PC-9 (cell line): ENCODE results near the gene MAGI3. TPM values are rescaled to one million over a fixed set of nuclear protein-coding genes. Genes with fewer than 3 reads are reported as not detected.

Source experiments
- BruUV-seq: library from RNA; stranded (reverse); fragments of 400-500 nt; replicated peaks from 2 replicates; lab custom pipeline; 2021; lab: Mats Ljungman, UMichigan
- CTCF ChIA-PET: fragments of 300-600 bp; sonication (Branson Sonifier 250); formaldehyde crosslinking; loops from one replicate; lab custom pipeline; 2022; ENCODE audit warnings: antibody characterized with exemption; lab: Charles Lee
- POLR2A ChIA-PET: fragments of 300-600 bp; sonication (Branson Sonifier 250); formaldehyde crosslinking; loops from one replicate; lab custom pipeline; 2022; ENCODE audit warnings: antibody characterized with exemption; ENCODE audit not compliant: unreplicated experiment; lab: Charles Lee
- DNase-seq, 2 experiments: peaks; one replicate each; pipeline versions ENCODE4 v3.0.0 to v3.0.0-alpha.2; 2015 to 2022; ENCODE audit warnings: mixed read lengths in 1 of 2
- H2AFZ ChIP-seq: fragments of 200-600 bp; sonication (generic); 2 replicates; pipeline ENCODE4 v1.8.1; 2017; ENCODE audit warnings: antibody characterized with exemption
- H3F3A ChIP-seq: fragments of 200-600 bp; sonication (generic); 2 replicates; pipeline ENCODE4 v1.8.1; 2017; ENCODE audit warnings: antibody characterized with exemption, mild to moderate bottlenecking, low read depth; ENCODE audit not compliant: insufficient read depth
- H3K27ac ChIP-seq: fragments of 200-600 bp; sonication (generic); 2 replicates; pipeline ENCODE4 v1.6.1; 2016; ENCODE audit warnings: mixed run types
- H3K27me3 ChIP-seq: fragments of 200-600 bp; sonication (generic); 2 replicates; pipeline ENCODE4 v1.6.1; 2016; ENCODE audit warnings: low read depth, mixed run types; ENCODE audit not compliant: insufficient read depth
- H3K36me3 ChIP-seq: fragments of 200-600 bp; sonication (generic); 2 replicates; pipeline ENCODE4 v1.6.1; 2016; ENCODE audit warnings: low read depth, mixed run types
- H3K4me1 ChIP-seq: fragments of 200-600 bp; sonication (generic); replicated peaks from 2 replicates; pipeline ENCODE4 v1.6.1; 2016; ENCODE audit warnings: mixed run types; ENCODE audit not compliant: insufficient read depth
- H3K4me2 ChIP-seq: fragments of 200-600 bp; sonication (generic); 2 replicates; pipeline ENCODE4 v1.6.1; 2017; ENCODE audit warnings: mixed run types
- H3K4me3 ChIP-seq: fragments of 200-600 bp; sonication (generic); 2 replicates; pipeline ENCODE4 v1.6.1; 2016; ENCODE audit warnings: mixed run types
- H3K79me2 ChIP-seq: fragments of 200-600 bp; sonication (generic); 2 replicates; pipeline ENCODE4 v1.6.1; 2017; ENCODE audit warnings: low read depth, mixed run types
- H3K9me2 ChIP-seq: fragments of 200-600 bp; sonication (generic); 2 replicates; pipeline ENCODE4 v1.8.1; 2017; ENCODE audit warnings: mild to moderate bottlenecking; ENCODE audit not compliant: insufficient read depth
- H3K9me3 ChIP-seq: fragments of 200-600 bp; sonication (generic); 2 replicates; pipeline ENCODE4 v1.8.1; 2016; ENCODE audit warnings: low read depth; ENCODE audit not compliant: insufficient read depth
- H4K20me1 ChIP-seq: fragments of 200-600 bp; sonication (generic); 2 replicates; pipeline ENCODE4 v1.8.1; 2017; ENCODE audit not compliant: insufficient read depth
- EZH2 ChIP-seq: fragments of 200-600 bp; sonication (generic); IDR thresholded peaks from 2 replicates; pipeline ENCODE4 v1.8.0; 2017; ENCODE audit warnings: antibody characterized with exemption, low read depth
- intact Hi-C: fragments of 100-400 bp; cut with micrococcal nuclease; formaldehyde crosslinking; loops from one replicate; pipeline ENCODE4 v1.10.0; 2022; ENCODE audit not compliant: unreplicated experiment
- total RNA-seq: library from RNA; stranded (reverse); gene quantifications from 2 replicates; pipeline ENCODE4 v1.2.3, GENCODE V29; 2021
- TF ChIP-seq, protein P1 (sequence below): fragments of 200-600 bp; sonication (generic); conservative IDR thresholded peaks from 2 replicates; pipeline ENCODE4 v1.6.1; 2017; ENCODE audit warnings: mixed run types, antibody characterized with exemption, mild to moderate bottlenecking, moderate library complexity

The MAGI3 gene
- total RNA-seq, 1 experiment from 2014 or later, result 17.3 TPM

DNA sequence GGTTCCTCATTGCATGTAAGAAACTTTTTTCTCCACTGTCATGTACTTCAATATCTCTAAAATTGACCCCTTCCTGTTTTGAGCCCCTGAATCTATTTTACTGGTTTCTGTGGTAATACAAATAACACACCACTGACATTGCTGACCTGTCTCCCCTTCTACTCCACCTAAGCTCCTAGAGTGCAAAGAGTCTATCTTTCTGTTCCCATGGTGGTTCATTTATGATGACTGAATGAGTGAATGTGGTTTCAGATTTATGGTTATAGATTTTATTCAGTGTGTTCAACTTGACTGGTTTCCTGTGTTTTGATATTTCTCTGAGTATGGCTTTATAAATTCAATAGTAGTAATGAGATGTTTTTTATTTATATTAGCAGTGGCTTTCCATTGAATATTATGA lies 127.7 kb downstream of the MAGI3 start:
- Histone ChIP-seq H4K20me1 (no peaks in the 10 kb centered on the region), H2AFZ (no peak overlapping the region), H3K9me2 (no peaks in the 10 kb centered on the region), H3F3A (peaks cover 12% of the 10 kb centered on the region), H3K9me3 (no peaks in the 10 kb centered on the region), H3K4me3 (no peak overlapping the region), H3K4me1 (peaks cover 16% of the 10 kb centered on the region), H3K27ac (no peak overlapping the region), H3K36me3 (no peaks in the 10 kb centered on the region), H3K79me2 (no peaks in the 10 kb centered on the region), H3K4me2 (no peak overlapping the region), H3K27me3 (no peaks in the 10 kb centered on the region)
- BruUV-seq, result no TSS peak
- TF ChIP-seq, protein P1, sequence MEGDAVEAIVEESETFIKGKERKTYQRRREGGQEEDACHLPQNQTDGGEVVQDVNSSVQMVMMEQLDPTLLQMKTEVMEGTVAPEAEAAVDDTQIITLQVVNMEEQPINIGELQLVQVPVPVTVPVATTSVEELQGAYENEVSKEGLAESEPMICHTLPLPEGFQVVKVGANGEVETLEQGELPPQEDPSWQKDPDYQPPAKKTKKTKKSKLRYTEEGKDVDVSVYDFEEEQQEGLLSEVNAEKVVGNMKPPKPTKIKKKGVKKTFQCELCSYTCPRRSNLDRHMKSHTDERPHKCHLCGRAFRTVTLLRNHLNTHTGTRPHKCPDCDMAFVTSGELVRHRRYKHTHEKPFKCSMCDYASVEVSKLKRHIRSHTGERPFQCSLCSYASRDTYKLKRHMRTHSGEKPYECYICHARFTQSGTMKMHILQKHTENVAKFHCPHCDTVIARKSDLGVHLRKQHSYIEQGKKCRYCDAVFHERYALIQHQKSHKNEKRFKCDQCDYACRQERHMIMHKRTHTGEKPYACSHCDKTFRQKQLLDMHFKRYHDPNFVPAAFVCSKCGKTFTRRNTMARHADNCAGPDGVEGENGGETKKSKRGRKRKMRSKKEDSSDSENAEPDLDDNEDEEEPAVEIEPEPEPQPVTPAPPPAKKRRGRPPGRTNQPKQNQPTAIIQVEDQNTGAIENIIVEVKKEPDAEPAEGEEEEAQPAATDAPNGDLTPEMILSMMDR, result no peak
- TF ChIP-seq EZH2, result no peak
- intact Hi-C loops, result loop anchor here (5.0 to 10.0 kb wide), 2 partner anchors 63 to 126 kb away; partner anchors contain the start of gene MAGI3
- CTCF ChIA-PET, result no interaction called here
- no peak for DNase-seq
- POLR2A ChIA-PET, result no interaction called here

GRCh38 chr1:113519556-113519955 lies 129.2 kb downstream of the MAGI3 start:
- no peak overlapping the region for H3K4me3 ChIP-seq
- H3K4me1 ChIP-seq, result peaks cover 16% of the 10 kb centered on the region
- ChIA-PET CTCF (no interaction called here), POLR2A (no interaction called here)
- H3K36me3 ChIP-seq, result no peaks in the 10 kb centered on the region
- BruUV-seq, result no TSS peak
- H3K27ac ChIP-seq, result no peak overlapping the region
- no peak overlapping the region for H3K4me2 ChIP-seq
- intact Hi-C loops, result loop anchor here (5.0 to 10.0 kb wide), 2 partner anchors 65 to 127 kb away; partner anchors contain the start of gene MAGI3
- TF ChIP-seq, protein P1, result no peak
- TF ChIP-seq EZH2, result no peak
- H3K9me2 ChIP-seq, result no peaks in the 10 kb centered on the region
- no peaks in the 10 kb centered on the region for H3K79me2 ChIP-seq
- no peaks in the 10 kb centered on the region for H4K20me1 ChIP-seq
- no peak overlapping the region for H2AFZ ChIP-seq
- H3K9me3 ChIP-seq, result peaks cover 9% of the 10 kb centered on the region; the same call in 1 of the 2 replicates
- no peak for DNase-seq
- H3F3A ChIP-seq, result peaks cover 12% of the 10 kb centered on the region
- H3K27me3 ChIP-seq, result no peaks in the 10 kb centered on the region

- intact Hi-C loops, result no loop called here
- CTCF ChIA-PET, result interaction anchor here (0.7 kb wide), 1 partner anchor 23 kb away, joined by 5 read pairs; no protein-coding TSS in a partner anchor
Measured at GRCh38 chr1:113530021-113530420, 139.7 kb downstream of the MAGI3 start.

More at GRCh38 chr1:113530021-113530420, 139.7 kb downstream of the MAGI3 start:
- no peaks in the 10 kb centered on the region for H3F3A ChIP-seq
- DNase-seq, result no peak
- POLR2A ChIA-PET, result interaction anchor here (0.6 kb wide), 2 partner anchors 8 to 224 kb away, joined by 3 to 5 read pairs; no protein-coding TSS in a partner anchor
- no TSS peak for BruUV-seq
- no peaks in the 10 kb centered on the region for H4K20me1 ChIP-seq
- H3K9me3 ChIP-seq, result peaks cover 10% of the 10 kb centered on the region; the same call in 1 of the 2 replicates
- H3K4me2 ChIP-seq, result no peak overlapping the region
- H2AFZ ChIP-seq, result no peak overlapping the region
- H3K9me2 ChIP-seq, result no peaks in the 10 kb centered on the region
- H3K79me2 ChIP-seq, result no peaks in the 10 kb centered on the region
- no peak overlapping the region for H3K4me3 ChIP-seq
- H3K4me1 ChIP-seq, result no peaks in the 10 kb centered on the region
- no peak overlapping the region for H3K27ac ChIP-seq
- no peaks in the 10 kb centered on the region for H3K27me3 ChIP-seq
- TF ChIP-seq, protein P1, result no peak
- TF ChIP-seq EZH2, result no peak
- no peaks in the 10 kb centered on the region for H3K36me3 ChIP-seq
